NCI-H146 treated with DMSO at 0.1 percent for 48 hours (cell line): ENCODE measurements around the gene CACNA1D.

ENCODE experiments used
- DNase-seq: peaks from one replicate; lab custom pipeline; 2025; ENCODE audit not compliant: unreplicated experiment; lab: John Stamatoyannopoulos, UW

The CACNA1D gene

GRCh38 chr3:53680028-53680427 lies 185.6 kb downstream of the CACNA1D start:
- DNase-seq: no peak

- no peak for DNase-seq
These were observed 188.4 kb downstream of the CACNA1D start for GRCh38 chr3:53682807-53683206.

GRCh38 chr3:53688066-53688465 lies 193.7 kb downstream of the CACNA1D start:
- no peak for DNase-seq

- no peak for DNase-seq
These were observed 194.6 kb downstream of the CACNA1D start for GRCh38 chr3:53688989-53689388.

- no peak for DNase-seq
These were observed 195.3 kb downstream of the CACNA1D start for GRCh38 chr3:53689681-53690080.

GRCh38 chr3:53690521-53690920 lies 196.1 kb downstream of the CACNA1D start:
- no peak for DNase-seq

GRCh38 chr3:53691349-53691748 lies 196.9 kb downstream of the CACNA1D start:
- DNase-seq: no peak

GRCh38 chr3:53691885-53692284 lies 197.5 kb downstream of the CACNA1D start:
- DNase-seq: no peak

GRCh38 chr3:53693451-53693850 lies 199.0 kb downstream of the CACNA1D start:
- no peak for DNase-seq

- DNase-seq: no peak
These were observed 199.6 kb downstream of the CACNA1D start for GRCh38 chr3:53694046-53694445.

GRCh38 chr3:53694666-53695323 lies 200.4 kb downstream of the CACNA1D start:
- DNase-seq: no peak

- DNase-seq: no peak
These were observed 200.9 kb downstream of the CACNA1D start for GRCh38 chr3:53695324-53695690.

- no peak for DNase-seq
These were observed 202.2 kb downstream of the CACNA1D start for GRCh38 chr3:53696401-53697172.

GRCh38 chr3:53700441-53700840 lies 206.0 kb downstream of the CACNA1D start:
- DNase-seq: no peak

- no peak for DNase-seq
These were observed 208.5 kb downstream of the CACNA1D start for GRCh38 chr3:53702776-53703530.

- no peak for DNase-seq
These were observed 209.4 kb downstream of the CACNA1D start for GRCh38 chr3:53703630-53704362.

GRCh38 chr3:53704363-53704725 lies 209.9 kb downstream of the CACNA1D start:
- DNase-seq: no peak

GRCh38 chr3:53705024-53705745 lies 210.8 kb downstream of the CACNA1D start:
- no peak for DNase-seq

- DNase-seq: no peak
These were observed 211.4 kb downstream of the CACNA1D start for GRCh38 chr3:53705774-53706173.

- no peak for DNase-seq
These were observed 212.8 kb downstream of the CACNA1D start for GRCh38 chr3:53707222-53707621.
